AG04450 (cell line): ENCODE measurements around the gene TCEANC2. TPM values are rescaled to one million over a fixed set of nuclear protein-coding genes. Genes with fewer than 3 reads are reported as not detected.

ENCODE experiments used
- CTCF ChIA-PET: fragments of 300-600, 350-600 bp; formaldehyde crosslinking; extraction: SDS; loops from one replicate; lab custom pipeline; 2022; ENCODE audit warnings: antibody characterized with exemption, inconsistent platforms; lab: Charles Lee
- POLR2A ChIA-PET: fragments of 350-600 bp; formaldehyde crosslinking; extraction: SDS; loops from one replicate; lab custom pipeline; 2021; ENCODE audit warnings: antibody characterized with exemption, inconsistent platforms; lab: Yijun Ruan, JAX
- DNase-seq: peaks from one replicate; pipeline ENCODE4 v3.0.0-alpha.2; 2011; ENCODE audit warnings: low read depth, low spot score
- H3K27ac ChIP-seq: one replicate; pipeline ENCODE4 v1.5.1; 2012; ENCODE audit warnings: low read depth, low read length, control low read depth
- H3K27me3 ChIP-seq: one replicate; pipeline ENCODE4 v1.6.0; 2012; ENCODE audit warnings: low read length; ENCODE audit not compliant: control insufficient read depth, insufficient read depth
- H3K4me3 ChIP-seq: 2 replicates; pipeline ENCODE4 v1.5.1; 2011; ENCODE audit warnings: mild to moderate bottlenecking, low read depth, low read length, control low read depth
- H3K9me3 ChIP-seq: 2 replicates; pipeline ENCODE4 v1.5.1; 2012; ENCODE audit warnings: low read length; ENCODE audit not compliant: control insufficient read depth, insufficient read depth
- polyA plus RNA-seq: library from polyadenylated mRNA; depleted of rRNA; stranded (reverse); fragments of >200 nt; gene quantifications from 2 replicates; pipeline ENCODE4 v1.2.3, GENCODE V29; 2011
- TF ChIP-seq, protein P1 (sequence below): IDR thresholded peaks from 2 replicates; pipeline ENCODE4 v1.5.1; 2011; ENCODE audit warnings: low read depth, low read length, control low read depth, inconsistent platforms

TCEANC2 gene
- polyA plus RNA-seq, 1 experiment, result 4.3 TPM

- DNase-seq, result no peak
These were observed 76.5 kb downstream of the TCEANC2 start for GRCh38 chr1:54129858-54130257.

DNA sequence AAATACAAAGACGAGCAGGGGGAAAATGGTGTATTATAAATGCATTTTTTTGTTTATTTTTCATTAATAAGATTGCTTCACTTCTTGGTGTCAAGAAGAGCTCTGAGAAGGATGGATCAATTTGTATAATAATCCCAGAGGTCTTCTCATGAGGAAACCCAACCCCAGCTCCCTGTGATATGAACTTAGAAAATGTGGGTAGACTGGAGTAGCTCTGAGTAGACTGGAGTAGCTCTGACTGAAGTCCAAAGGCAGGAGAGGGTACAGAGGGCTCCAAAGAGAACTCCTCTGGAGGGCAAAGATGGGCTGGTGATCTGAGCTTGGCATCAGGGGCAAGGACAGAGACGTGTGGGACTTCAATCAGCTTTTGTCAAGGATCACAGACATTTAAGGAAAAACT, 78.0 kb downstream of the TCEANC2 start:
- CTCF ChIA-PET, result interaction anchor here (1.1 to 1.5 kb wide), 2 partner anchors 9 to 10 kb away, joined by 5 to 6 read pairs; no protein-coding TSS in a partner anchor
- TF ChIP-seq, protein P1, sequence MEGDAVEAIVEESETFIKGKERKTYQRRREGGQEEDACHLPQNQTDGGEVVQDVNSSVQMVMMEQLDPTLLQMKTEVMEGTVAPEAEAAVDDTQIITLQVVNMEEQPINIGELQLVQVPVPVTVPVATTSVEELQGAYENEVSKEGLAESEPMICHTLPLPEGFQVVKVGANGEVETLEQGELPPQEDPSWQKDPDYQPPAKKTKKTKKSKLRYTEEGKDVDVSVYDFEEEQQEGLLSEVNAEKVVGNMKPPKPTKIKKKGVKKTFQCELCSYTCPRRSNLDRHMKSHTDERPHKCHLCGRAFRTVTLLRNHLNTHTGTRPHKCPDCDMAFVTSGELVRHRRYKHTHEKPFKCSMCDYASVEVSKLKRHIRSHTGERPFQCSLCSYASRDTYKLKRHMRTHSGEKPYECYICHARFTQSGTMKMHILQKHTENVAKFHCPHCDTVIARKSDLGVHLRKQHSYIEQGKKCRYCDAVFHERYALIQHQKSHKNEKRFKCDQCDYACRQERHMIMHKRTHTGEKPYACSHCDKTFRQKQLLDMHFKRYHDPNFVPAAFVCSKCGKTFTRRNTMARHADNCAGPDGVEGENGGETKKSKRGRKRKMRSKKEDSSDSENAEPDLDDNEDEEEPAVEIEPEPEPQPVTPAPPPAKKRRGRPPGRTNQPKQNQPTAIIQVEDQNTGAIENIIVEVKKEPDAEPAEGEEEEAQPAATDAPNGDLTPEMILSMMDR, result no peak
- Histone ChIP-seq H3K27ac (no peak overlapping the region), H3K4me3 (no peak overlapping the region), H3K27me3 (peaks cover 8% of the 10 kb centered on the region), H3K9me3 (peaks cover 6% of the 10 kb centered on the region)
- POLR2A ChIA-PET, result no interaction called here
- DNase-seq, result no peak

More at GRCh38 chr1:54129858-54130257, 76.5 kb downstream of the TCEANC2 start:
- TF ChIP-seq, protein P1, result no peak
- H3K9me3 ChIP-seq, result peaks cover 6% of the 10 kb centered on the region
- no peak overlapping the region for H3K27ac ChIP-seq
- H3K4me3 ChIP-seq, result no peak overlapping the region
- CTCF ChIA-PET, result interaction anchor here (1.7 kb wide), 1 partner anchor 360 kb away, joined by 3 read pairs; no protein-coding TSS in a partner anchor
- H3K27me3 ChIP-seq, result peaks cover 8% of the 10 kb centered on the region
- POLR2A ChIA-PET, result no interaction called here

GRCh38 chr1:54132495-54132894, 79.1 kb downstream of the TCEANC2 start:
- POLR2A ChIA-PET, result interaction anchor here (1.0 kb wide), 1 partner anchor 11 kb away, joined by 3 read pairs; no protein-coding TSS in a partner anchor
- CTCF ChIA-PET, result no interaction called here
- TF ChIP-seq, protein P1, result no peak
- Histone ChIP-seq H3K27ac (no peak overlapping the region), H3K4me3 (no peak overlapping the region), H3K27me3 (peaks cover 7% of the 10 kb centered on the region), H3K9me3 (peaks cover 1% of the 10 kb centered on the region)
- DNase-seq, result no peak

DNA sequence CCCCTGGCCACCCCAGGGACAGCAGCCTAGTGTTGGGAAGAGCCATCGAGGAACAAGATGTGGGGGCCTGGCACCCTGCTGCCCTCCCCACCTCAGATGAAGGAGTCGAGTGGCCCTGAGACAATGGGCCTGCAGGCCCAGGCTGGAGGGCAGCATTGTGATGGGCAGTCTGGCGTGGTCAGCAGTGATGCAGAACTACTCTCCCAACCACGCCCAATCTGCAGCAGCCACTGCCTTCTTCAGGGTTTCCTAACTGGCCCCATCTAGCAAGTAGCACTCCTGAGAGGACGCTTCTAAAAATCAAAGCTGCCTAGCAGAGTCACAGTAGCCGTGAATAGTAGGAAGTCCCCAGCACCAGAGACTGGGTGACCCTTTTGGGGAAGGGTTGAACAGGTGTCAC, 80.9 kb downstream of the TCEANC2 start:
- Histone ChIP-seq H3K9me3 (no peaks in the 10 kb centered on the region; the same call in 1 of the 2 replicates), H3K27me3 (no peaks in the 10 kb centered on the region), H3K4me3 (no peak overlapping the region), H3K27ac (no peak overlapping the region)
- TF ChIP-seq, protein P1, result no peak
- CTCF ChIA-PET, result interaction anchor here (0.7 kb wide), 1 partner anchor 806 kb away, joined by 4 read pairs; no protein-coding TSS in a partner anchor
- POLR2A ChIA-PET, result no interaction called here
- no peak for DNase-seq

DNA sequence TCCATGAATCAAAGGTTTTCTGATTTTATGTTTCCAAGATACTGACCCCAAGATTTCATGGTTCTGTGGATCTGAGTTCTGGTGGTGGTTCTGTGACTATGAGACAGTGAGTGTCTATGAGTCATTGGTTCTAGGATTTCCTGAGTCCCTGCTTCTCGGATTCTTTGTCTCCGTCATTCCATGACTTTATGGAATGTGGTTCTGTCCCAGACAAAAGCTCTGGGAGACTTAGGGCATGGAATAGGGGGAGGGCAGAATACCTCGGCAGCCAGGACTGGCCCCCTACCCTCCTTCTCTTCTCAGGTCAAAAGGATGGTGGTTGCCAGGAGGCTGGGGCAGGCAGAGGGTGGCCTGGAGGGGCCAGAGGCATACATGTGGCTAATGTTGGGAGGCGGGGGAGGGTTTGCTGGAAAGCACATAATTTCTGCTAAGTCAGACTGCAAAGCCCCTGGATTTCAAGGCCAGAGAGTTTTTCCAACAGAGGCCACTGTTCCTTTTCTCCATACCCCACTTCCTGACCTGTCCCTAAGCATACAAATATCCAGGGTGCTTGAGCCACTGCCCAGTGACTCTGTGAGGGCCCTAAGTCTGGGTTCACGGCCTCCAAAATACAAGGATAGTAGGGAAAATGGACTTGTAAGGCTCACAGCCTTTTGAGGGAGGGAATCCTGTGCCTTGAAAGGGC, 82.2 kb downstream of the TCEANC2 start:
- no peak for DNase-seq
- ChIA-PET POLR2A (no interaction called here), CTCF (interaction anchor here (3.9 kb wide), 1 partner anchor 13 kb away, joined by 19 read pairs; no protein-coding TSS in a partner anchor)
- Histone ChIP-seq H3K4me3 (no peak overlapping the region), H3K9me3 (no peaks in the 10 kb centered on the region; the same call in 1 of the 2 replicates), H3K27ac (peak overlapping the region; percentile 21), H3K27me3 (no peaks in the 10 kb centered on the region)
- TF ChIP-seq, protein P1, result no peak
